ENCODE measurements around the gene PRAC2.

The PRAC2 gene

GRCh38 chr17:48720266-48721008 lies 2.5 kb upstream of the PRAC2 start:
- DNase-seq: no peak

- DNase-seq: no peak
Measured at GRCh38 chr17:48721009-48721402, 2.0 kb upstream of the PRAC2 start.

GRCh38 chr17:48722201-48722907 lies 631 bp upstream of the PRAC2 start, which contains the start of gene PRAC1:
PRAC1 (minus strand) TSS chr17:48722518; CDS start chr17:48722392, 126 bp downstream.
- no peak for DNase-seq

GRCh38 chr17:48723423-48724250 lies 652 bp downstream of the PRAC2 start:
- no peak for DNase-seq

GRCh38 chr17:48724251-48725003 lies 1.4 kb downstream of the PRAC2 start:
- peak; percentile 58 for DNase-seq

- no peak for DNase-seq
Measured at GRCh38 chr17:48725004-48725287, 2.0 kb downstream of the PRAC2 start.

GRCh38 chr17:48725288-48726064 lies 2.5 kb downstream of the PRAC2 start:
- DNase-seq: no peak

- DNase-seq: no peak
Measured at GRCh38 chr17:48726114-48726915, 3.3 kb downstream of the PRAC2 start.

- no peak for DNase-seq
Measured at GRCh38 chr17:48726916-48727286, 3.9 kb downstream of the PRAC2 start.

- no peak for DNase-seq
Measured at GRCh38 chr17:48727415-48728175, 4.6 kb downstream of the PRAC2 start.

GRCh38 chr17:48728232-48729231 lies 5.5 kb downstream of the PRAC2 start, which contains the start of gene HOXB13:
HOXB13 (minus strand) TSS chr17:48728750; CDS start chr17:48728593, 157 bp downstream.
- DNase-seq: peak; percentile 30

- DNase-seq: no peak
Measured at GRCh38 chr17:48729335-48730239, 6.6 kb downstream of the PRAC2 start.

- no peak for DNase-seq
Measured at GRCh38 chr17:48730240-48730550, 7.2 kb downstream of the PRAC2 start.

GRCh38 chr17:48731355-48731754 lies 8.4 kb downstream of the PRAC2 start:
- no peak for DNase-seq

GRCh38 chr17:48732688-48733629 lies 10.0 kb downstream of the PRAC2 start:
- DNase-seq: no peak

GRCh38 chr17:48733632-48734328 lies 10.8 kb downstream of the PRAC2 start:
- no peak for DNase-seq

Measured in activated CD4-positive, alpha-beta T cell treated with anti-CD3 and anti-CD28 coated beads for 1 hour (primary cell).